ENCODE measurements around the gene ERC1.
"Not testable (repeated sequence)": the region's sequence is repeated elsewhere in the genome, so short reads cannot be mapped to it uniquely, and the experiment has no call there.

DNA sequence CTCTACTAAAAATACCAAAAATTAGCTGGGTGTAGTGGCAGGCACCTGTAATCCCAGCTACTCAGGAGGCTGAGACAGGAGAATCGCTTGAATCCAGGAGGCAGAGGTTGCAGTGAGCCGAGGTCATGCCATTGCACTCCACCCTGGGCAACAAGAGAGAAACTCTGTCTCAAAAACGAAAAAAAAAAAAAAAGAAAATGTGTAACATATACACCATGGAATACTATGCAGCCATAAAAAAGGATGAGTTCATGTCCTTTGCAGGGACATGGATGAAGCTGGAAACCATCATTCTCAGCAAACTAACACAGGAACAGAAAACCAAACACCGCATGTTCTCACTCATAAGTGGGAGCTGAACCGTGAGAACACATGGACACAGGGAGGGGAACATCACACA is 326.0 kb downstream of the ERC1 start:
- TF ChIP-seq, protein P1, sequence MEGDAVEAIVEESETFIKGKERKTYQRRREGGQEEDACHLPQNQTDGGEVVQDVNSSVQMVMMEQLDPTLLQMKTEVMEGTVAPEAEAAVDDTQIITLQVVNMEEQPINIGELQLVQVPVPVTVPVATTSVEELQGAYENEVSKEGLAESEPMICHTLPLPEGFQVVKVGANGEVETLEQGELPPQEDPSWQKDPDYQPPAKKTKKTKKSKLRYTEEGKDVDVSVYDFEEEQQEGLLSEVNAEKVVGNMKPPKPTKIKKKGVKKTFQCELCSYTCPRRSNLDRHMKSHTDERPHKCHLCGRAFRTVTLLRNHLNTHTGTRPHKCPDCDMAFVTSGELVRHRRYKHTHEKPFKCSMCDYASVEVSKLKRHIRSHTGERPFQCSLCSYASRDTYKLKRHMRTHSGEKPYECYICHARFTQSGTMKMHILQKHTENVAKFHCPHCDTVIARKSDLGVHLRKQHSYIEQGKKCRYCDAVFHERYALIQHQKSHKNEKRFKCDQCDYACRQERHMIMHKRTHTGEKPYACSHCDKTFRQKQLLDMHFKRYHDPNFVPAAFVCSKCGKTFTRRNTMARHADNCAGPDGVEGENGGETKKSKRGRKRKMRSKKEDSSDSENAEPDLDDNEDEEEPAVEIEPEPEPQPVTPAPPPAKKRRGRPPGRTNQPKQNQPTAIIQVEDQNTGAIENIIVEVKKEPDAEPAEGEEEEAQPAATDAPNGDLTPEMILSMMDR (tag by site-specific recombination; IDR thresholded peaks at IDR 0.05): not testable (repeated sequence)
- TF ChIP-seq ZNF24 (tag by site-specific recombination; IDR thresholded peaks at IDR 0.05); RBAK (tag by site-specific recombination; IDR thresholded peaks at IDR 0.05); ZNF311 (tag by site-specific recombination; IDR thresholded peaks at IDR 0.05; ENCODE audit: borderline replicate concordance); TRIM28 (IDR thresholded peaks at IDR 0.05; ENCODE audit: borderline replicate concordance, low read length); ZNF16 (tag by site-specific recombination; IDR thresholded peaks at IDR 0.05; ENCODE audit: low read depth); KLF8 (tag by site-specific recombination; IDR thresholded peaks at IDR 0.05); ZNF266 (tag by site-specific recombination; IDR thresholded peaks at IDR 0.05; ENCODE audit: low read depth); ZBTB44 (tag by site-specific recombination; IDR thresholded peaks at IDR 0.05); ZNF214 (tag by site-specific recombination; IDR thresholded peaks at IDR 0.05; ENCODE audit: borderline replicate concordance); HOXA7 (CRISPR knock-in tag; IDR thresholded peaks at IDR 0.05; ENCODE audit: borderline replicate concordance): not testable (repeated sequence)
- TF ChIP-seq, protein P2, sequence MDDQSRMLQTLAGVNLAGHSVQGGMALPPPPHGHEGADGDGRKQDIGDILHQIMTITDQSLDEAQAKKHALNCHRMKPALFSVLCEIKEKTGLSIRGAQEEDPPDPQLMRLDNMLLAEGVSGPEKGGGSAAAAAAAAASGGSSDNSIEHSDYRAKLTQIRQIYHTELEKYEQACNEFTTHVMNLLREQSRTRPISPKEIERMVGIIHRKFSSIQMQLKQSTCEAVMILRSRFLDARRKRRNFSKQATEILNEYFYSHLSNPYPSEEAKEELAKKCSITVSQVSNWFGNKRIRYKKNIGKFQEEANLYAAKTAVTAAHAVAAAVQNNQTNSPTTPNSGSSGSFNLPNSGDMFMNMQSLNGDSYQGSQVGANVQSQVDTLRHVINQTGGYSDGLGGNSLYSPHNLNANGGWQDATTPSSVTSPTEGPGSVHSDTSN (CRISPR knock-in tag; IDR thresholded peaks at IDR 0.05): not testable (repeated sequence)
- TF ChIP-seq, protein P3, sequence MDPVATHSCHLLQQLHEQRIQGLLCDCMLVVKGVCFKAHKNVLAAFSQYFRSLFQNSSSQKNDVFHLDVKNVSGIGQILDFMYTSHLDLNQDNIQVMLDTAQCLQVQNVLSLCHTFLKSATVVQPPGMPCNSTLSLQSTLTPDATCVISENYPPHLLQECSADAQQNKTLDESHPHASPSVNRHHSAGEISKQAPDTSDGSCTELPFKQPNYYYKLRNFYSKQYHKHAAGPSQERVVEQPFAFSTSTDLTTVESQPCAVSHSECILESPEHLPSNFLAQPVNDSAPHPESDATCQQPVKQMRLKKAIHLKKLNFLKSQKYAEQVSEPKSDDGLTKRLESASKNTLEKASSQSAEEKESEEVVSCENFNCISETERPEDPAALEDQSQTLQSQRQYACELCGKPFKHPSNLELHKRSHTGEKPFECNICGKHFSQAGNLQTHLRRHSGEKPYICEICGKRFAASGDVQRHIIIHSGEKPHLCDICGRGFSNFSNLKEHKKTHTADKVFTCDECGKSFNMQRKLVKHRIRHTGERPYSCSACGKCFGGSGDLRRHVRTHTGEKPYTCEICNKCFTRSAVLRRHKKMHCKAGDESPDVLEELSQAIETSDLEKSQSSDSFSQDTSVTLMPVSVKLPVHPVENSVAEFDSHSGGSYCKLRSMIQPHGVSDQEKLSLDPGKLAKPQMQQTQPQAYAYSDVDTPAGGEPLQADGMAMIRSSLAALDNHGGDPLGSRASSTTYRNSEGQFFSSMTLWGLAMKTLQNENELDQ (tag by site-specific recombination; IDR thresholded peaks at IDR 0.05; ENCODE audit: low read depth): not testable (repeated sequence)
